SH-SY5Y (cell line): ENCODE data around the gene C21orf91.

ENCODE experiments used
- GATA2 ChIP-seq: IDR thresholded peaks from 2 replicates; pipeline ENCODE4 v1.6.1; 2011; ENCODE audit warnings: mild to moderate bottlenecking, low read depth, low read length
- GATA3 ChIP-seq: IDR thresholded peaks from 2 replicates; pipeline ENCODE4 v1.6.1; 2011; ENCODE audit warnings: low read depth, mild to moderate bottlenecking, low read length, moderate library complexity

Gene C21orf91

GRCh38 chr21:17818186-17819113, 706 bp downstream of the C21orf91 start:
- TF ChIP-seq GATA2 (no peak), GATA3 (no peak)

GRCh38 chr21:17813353-17813752, 5.8 kb downstream of the C21orf91 start:
- TF ChIP-seq GATA2 = no peak
- TF ChIP-seq GATA3 = no peak

GRCh38 chr21:17805966-17806365, 13.2 kb downstream of the C21orf91 start:
- no peak for TF ChIP-seq GATA2
- no peak for TF ChIP-seq GATA3

GRCh38 chr21:17803536-17803935, 15.6 kb downstream of the C21orf91 start:
- no peak for TF ChIP-seq GATA2
- no peak for TF ChIP-seq GATA3

DNA sequence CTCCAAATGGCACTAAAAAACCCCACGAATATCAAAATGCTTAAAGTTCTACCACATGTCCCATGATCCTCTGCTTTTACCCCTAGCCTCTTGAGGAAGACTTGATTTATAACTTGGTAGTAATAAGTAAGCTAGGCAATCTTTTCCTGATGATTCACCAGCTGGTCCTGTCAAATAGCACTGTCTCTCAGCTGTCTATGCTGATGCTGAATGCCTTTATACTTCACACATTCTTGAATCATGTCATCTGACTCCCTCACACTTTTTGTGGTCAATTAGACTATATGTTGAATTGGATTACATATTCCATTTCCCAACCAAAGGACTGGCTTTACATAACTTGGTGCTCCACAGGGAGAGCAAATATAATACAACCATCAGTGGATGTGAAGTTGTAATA, 16.6 kb downstream of the C21orf91 start:
- TF ChIP-seq GATA3 (no peak), GATA2 (no peak)

DNA sequence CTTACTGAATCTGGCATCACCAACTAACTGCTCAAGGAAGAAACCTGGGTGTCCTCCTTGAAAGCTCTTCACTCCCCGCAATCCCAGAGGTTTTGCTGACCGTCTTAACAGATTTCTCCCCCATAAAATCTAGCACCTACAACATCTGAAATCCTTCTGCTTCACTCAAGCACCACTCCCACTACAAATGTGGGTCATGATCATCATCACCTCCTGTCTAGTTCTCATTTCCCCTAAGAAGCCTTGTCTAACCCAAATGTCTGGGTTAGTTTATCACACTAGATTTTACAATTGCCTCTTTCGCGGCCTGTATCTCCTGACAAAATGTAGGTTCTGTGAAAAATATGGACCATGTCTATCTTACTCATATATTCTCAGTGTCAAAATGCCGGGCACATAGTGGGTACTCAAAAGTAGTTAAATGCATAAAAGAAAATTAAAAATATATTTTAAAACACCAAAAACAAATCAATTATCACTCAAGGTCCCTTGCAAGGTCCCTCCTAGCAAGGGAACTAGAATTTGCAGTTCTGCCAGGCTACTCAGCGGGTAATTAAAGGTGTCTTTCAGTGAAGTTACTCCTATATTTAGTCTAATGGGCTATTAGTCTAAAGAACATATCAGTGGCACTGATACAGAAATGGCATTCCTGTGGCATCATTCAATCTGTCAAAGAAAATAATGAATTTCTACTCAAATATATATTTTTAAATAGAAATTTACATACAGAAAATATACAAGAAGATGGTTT, 19.6 kb downstream of the C21orf91 start:
- TF ChIP-seq GATA2 (no peak), GATA3 (no peak)

DNA sequence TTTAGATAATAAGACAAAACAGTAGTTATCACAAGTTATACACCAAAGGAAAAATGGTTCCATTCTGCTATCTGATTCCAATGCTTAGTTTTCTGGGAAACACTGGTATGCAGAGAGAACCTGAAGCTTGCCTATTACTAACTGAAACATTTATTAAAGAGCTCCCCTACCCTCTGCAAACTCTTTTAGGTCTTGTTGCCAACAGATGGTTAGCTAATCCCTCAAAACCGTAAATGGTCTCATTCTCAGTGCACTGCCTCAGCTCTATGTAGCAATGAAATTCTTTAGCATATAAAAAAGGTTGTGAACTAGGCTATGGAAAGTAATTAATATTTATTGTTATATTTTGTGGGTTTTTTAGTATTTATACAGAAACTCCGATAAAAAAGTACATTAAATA, 20.4 kb downstream of the C21orf91 start:
- TF ChIP-seq GATA3 (no peak), GATA2 (no peak)

DNA sequence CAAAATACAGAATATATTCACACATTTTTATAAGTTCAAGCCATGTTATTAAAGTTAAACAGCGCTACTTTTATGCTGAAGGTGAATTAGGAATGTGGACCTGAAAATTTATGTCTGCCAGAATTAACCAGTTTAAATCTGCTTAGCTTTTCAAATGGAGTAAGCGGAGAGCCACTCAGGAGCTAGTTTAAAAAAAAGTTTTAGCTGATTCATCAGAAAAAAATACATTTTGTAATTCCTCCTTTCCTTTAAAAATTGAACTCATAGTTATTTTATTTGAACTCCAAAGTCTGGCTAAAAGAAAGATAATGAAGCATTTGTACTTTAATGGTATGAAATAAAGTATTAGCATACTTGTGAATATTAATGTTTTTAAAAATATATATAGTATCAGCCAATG, 21.2 kb downstream of the C21orf91 start:
- TF ChIP-seq GATA3 (no peak), GATA2 (no peak)

GRCh38 chr21:17796503-17796902, 22.7 kb downstream of the C21orf91 start:
- TF ChIP-seq GATA2 (no peak), GATA3 (no peak)

GRCh38 chr21:17796037-17796403, 23.1 kb downstream of the C21orf91 start:
- TF ChIP-seq GATA2 = no peak
- no peak for TF ChIP-seq GATA3

DNA sequence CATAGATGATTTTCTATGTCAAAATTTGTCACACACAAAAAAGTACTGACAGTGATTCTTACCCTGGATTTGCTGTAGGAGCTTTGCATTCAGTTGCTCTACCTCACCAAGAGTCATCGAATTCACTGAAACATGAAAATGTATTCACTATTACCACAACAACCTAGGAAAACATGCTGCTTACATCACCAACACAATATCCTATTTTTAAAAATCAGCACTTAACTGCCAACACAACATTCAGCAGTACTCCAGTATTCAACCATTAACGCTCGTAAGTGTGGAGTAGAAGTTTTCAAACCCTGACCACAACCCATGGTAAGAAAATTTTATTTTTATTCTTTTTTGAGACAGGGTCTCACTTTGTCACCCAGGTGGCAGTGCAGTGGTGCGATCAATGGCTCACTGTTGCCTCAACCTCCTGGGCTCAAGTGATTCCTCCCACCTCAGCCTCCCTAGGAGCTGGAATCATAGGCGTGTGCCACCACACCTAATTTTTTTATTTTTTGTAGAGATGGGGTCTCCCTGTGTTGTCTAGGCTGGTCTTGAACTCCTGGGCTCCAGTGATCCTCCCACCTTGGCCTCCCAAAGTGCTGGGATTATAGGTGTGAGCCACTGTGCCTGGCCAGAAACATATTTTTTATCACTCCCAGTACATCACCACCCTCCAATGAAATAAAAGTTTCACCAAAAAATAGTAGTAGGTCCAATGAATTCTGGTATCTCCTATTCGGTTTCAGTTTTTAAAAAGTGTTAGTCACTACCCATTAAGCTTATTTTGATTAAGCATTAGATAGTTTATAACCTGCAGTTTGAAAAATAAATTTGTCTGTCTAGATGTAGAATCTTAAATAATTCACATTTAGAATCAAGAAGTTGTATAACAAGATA, 23.8 kb downstream of the C21orf91 start:
- TF ChIP-seq GATA3 (no peak), GATA2 (no peak)

DNA sequence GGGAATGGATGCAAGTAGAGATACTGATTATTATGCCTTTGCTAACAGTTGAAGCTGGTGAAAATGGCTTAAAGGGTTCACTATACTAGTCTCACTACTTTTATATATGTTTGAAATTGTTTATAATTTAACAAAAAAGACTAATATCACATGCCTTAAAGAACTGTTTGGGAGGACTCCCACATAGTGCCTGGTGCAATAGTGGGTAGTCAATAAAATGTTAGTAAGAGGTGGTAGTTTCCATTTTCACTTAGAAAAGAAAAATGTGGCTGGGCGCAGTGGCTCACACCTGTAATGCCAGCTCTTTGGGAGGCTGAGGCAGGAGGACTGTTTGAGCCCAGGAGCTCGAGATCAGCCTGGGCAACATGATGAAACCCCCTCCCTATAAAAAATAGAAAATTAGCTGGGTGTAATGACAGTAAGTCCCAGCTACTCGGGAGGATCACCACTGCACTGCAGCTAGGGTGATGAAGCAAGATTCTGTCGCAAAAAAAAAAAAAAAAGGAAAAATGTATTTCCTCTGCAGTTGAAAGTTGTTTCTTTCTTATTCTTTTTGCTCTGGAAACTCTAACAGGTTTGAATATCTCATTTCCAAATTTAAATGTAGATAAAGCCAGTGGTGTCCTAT, 24.5 kb downstream of the C21orf91 start:
- no peak for TF ChIP-seq GATA2
- no peak for TF ChIP-seq GATA3
